ENCODE data around the gene CTDP1. TPM values are rescaled to one million over a fixed set of nuclear protein-coding genes. Genes with fewer than 3 reads are reported as not detected.

CTDP1 gene
- total RNA-seq, 1 experiment from 2014 or later = 31.7 TPM

GRCh38 chr18:79682894-79683625 is 3.5 kb downstream of the CTDP1 start:
- TF ChIP-seq EZH2phosphoT487 (IDR thresholded peaks at IDR 0.05; ENCODE audit: borderline replicate concordance, low read length) = no peak
- Histone ChIP-seq H3K4me3 (ENCODE audit: low read length) (no peak overlapping the region), H3K36me3 (ENCODE audit: low read depth, low read length) (peaks cover 3% of the 10 kb centered on the region; the same call in 1 of the 2 replicates), H3K9me2 (replicated peaks; ENCODE audit: low read length) (no peaks in the 10 kb centered on the region), H3K9me3 (ENCODE audit: low read length) (no peaks in the 10 kb centered on the region), H2AFZ (ENCODE audit: low read length) (no peak overlapping the region), H3K9ac (ENCODE audit: low read length) (no peak overlapping the region), H4K20me1 (ENCODE audit: low read length) (peaks cover 39% of the 10 kb centered on the region), H3K27ac (ENCODE audit: low read length) (no peak overlapping the region), H3K79me2 (ENCODE audit: low read length) (peaks cover 80% of the 10 kb centered on the region), H3K27me3 (ENCODE audit: low read length) (no peaks in the 10 kb centered on the region), H3F3A (ENCODE audit: low read length, unreplicated experiment) (no peaks in the 10 kb centered on the region), H3K4me2 (ENCODE audit: low read length) (no peak overlapping the region), H3K4me1 (ENCODE audit: insufficient read depth, low read length) (peaks cover 19% of the 10 kb centered on the region)
- ChIA-PET CTCF (no interaction called here), POLR2A (ENCODE audit: unreplicated experiment) (no interaction called here)
- no peak for ATAC-seq
- intact Hi-C loops (cut with micrococcal nuclease) = no loop called here
- no peak for DNase-seq
- BruUV-seq (replicated peaks) = no TSS peak

- peaks cover 3% of the 10 kb centered on the region; the same call in 1 of the 2 replicates for H3K36me3 ChIP-seq (ENCODE audit: low read depth, low read length)
- H3K4me1 ChIP-seq (ENCODE audit: insufficient read depth, low read length) = peaks cover 16% of the 10 kb centered on the region
- no peaks in the 10 kb centered on the region for H3K9me2 ChIP-seq (replicated peaks; ENCODE audit: low read length)
- intact Hi-C loops (cut with micrococcal nuclease) = no loop called here
- no peak overlapping the region for H3K4me3 ChIP-seq (ENCODE audit: low read length)
- H3K79me2 ChIP-seq (ENCODE audit: low read length) = peaks cover 78% of the 10 kb centered on the region
- ATAC-seq (no peak), DNase-seq (no peak)
- POLR2A ChIA-PET (ENCODE audit: unreplicated experiment) = no interaction called here
- H3K4me2 ChIP-seq (ENCODE audit: low read length) = no peak overlapping the region
- no peaks in the 10 kb centered on the region for H3K9me3 ChIP-seq (ENCODE audit: low read length)
- no peaks in the 10 kb centered on the region for H3F3A ChIP-seq (ENCODE audit: low read length, unreplicated experiment)
- BruUV-seq (replicated peaks) = no TSS peak
- TF ChIP-seq EZH2phosphoT487 (IDR thresholded peaks at IDR 0.05; ENCODE audit: borderline replicate concordance, low read length) (no peak), EZH2 (IDR thresholded peaks at IDR 0.05; ENCODE audit: low read length, unreplicated experiment) (no peak), CTCF (conservative IDR thresholded peaks at IDR 0.05; ENCODE audit: low read depth, low read length) (no peak)
- no peak overlapping the region for H3K27ac ChIP-seq (ENCODE audit: low read length)
- no peaks in the 10 kb centered on the region for H3K27me3 ChIP-seq (ENCODE audit: low read length)
- no peak overlapping the region for H3K9ac ChIP-seq (ENCODE audit: low read length)
- CTCF ChIA-PET = no interaction called here
- H4K20me1 ChIP-seq (ENCODE audit: low read length) = peaks cover 41% of the 10 kb centered on the region
- H2AFZ ChIP-seq (ENCODE audit: low read length) = no peak overlapping the region
These were observed 4.2 kb downstream of the CTDP1 start for GRCh38 chr18:79683626-79684282.

- H3K4me3 ChIP-seq (ENCODE audit: low read length) = no peak overlapping the region
- H3K27ac ChIP-seq (ENCODE audit: low read length) = no peak overlapping the region
- H3K36me3 ChIP-seq (ENCODE audit: low read depth, low read length) = peaks cover 3% of the 10 kb centered on the region; the same call in 1 of the 2 replicates
- peaks cover 83% of the 10 kb centered on the region for H3K79me2 ChIP-seq (ENCODE audit: low read length)
- ChIA-PET CTCF (no interaction called here), POLR2A (ENCODE audit: unreplicated experiment) (no interaction called here)
- peaks cover 16% of the 10 kb centered on the region for H3K4me1 ChIP-seq (ENCODE audit: insufficient read depth, low read length)
- no peaks in the 10 kb centered on the region for H3K9me3 ChIP-seq (ENCODE audit: low read length)
- no peak for DNase-seq
- H3K9me2 ChIP-seq (replicated peaks; ENCODE audit: low read length) = no peaks in the 10 kb centered on the region
- no peaks in the 10 kb centered on the region for H3K27me3 ChIP-seq (ENCODE audit: low read length)
- H3F3A ChIP-seq (ENCODE audit: low read length, unreplicated experiment) = no peaks in the 10 kb centered on the region
- TF ChIP-seq EZH2 (IDR thresholded peaks at IDR 0.05; ENCODE audit: low read length, unreplicated experiment) = no peak
- TF ChIP-seq CTCF (conservative IDR thresholded peaks at IDR 0.05; ENCODE audit: low read depth, low read length) = no peak
- TF ChIP-seq EZH2phosphoT487 (IDR thresholded peaks at IDR 0.05; ENCODE audit: borderline replicate concordance, low read length) = no peak
- no TSS peak for BruUV-seq (replicated peaks)
- intact Hi-C loops (cut with micrococcal nuclease) = no loop called here
- no peak for ATAC-seq
- H3K9ac ChIP-seq (ENCODE audit: low read length) = no peak overlapping the region
- H4K20me1 ChIP-seq (ENCODE audit: low read length) = peaks cover 42% of the 10 kb centered on the region
- H2AFZ ChIP-seq (ENCODE audit: low read length) = no peak overlapping the region
- no peak overlapping the region for H3K4me2 ChIP-seq (ENCODE audit: low read length)
These were observed 4.7 kb downstream of the CTDP1 start for GRCh38 chr18:79684283-79684631.
